ENCODE data around the gene TSTD1. TPM values are rescaled to one million over a fixed set of nuclear protein-coding genes. Genes with fewer than 3 reads are reported as not detected.
"Not testable (repeated sequence)": the region's sequence is repeated elsewhere in the genome, so short reads cannot be mapped to it uniquely, and the experiment has no call there.

The TSTD1 gene
- total RNA-seq, 1 donor from 2014 or later = 29.3 TPM

- DNase-seq = no peak
These were observed 29.8 kb upstream of the TSTD1 start for GRCh38 chr1:161068306-161069234.

- no peak for DNase-seq
These were observed 27.9 kb upstream of the TSTD1 start for GRCh38 chr1:161066694-161067093.

GRCh38 chr1:161065681-161066080, 26.9 kb upstream of the TSTD1 start:
- not testable (repeated sequence) for DNase-seq

GRCh38 chr1:161063936-161064335, 25.2 kb upstream of the TSTD1 start:
- DNase-seq = not testable (repeated sequence)

GRCh38 chr1:161061419-161061818, 22.7 kb upstream of the TSTD1 start:
- no peak for DNase-seq

- no peak for DNase-seq
These were observed 20.5 kb upstream of the TSTD1 start for GRCh38 chr1:161059293-161059692.

GRCh38 chr1:161054805-161055204, 16.0 kb upstream of the TSTD1 start:
- no peak for DNase-seq

- DNase-seq = no peak
These were observed 15.5 kb upstream of the TSTD1 start for GRCh38 chr1:161054232-161054631.

- no peak for DNase-seq
These were observed 14.1 kb upstream of the TSTD1 start for GRCh38 chr1:161052899-161053298.

- DNase-seq = no peak
These were observed 12.5 kb upstream of the TSTD1 start for GRCh38 chr1:161051219-161051618.

GRCh38 chr1:161048949-161049722, 10.4 kb upstream of the TSTD1 start:
- no peak for DNase-seq

- DNase-seq = no peak
These were observed 9.0 kb upstream of the TSTD1 start for GRCh38 chr1:161047436-161048420.

GRCh38 chr1:161046605-161047228, 8.0 kb upstream of the TSTD1 start:
- peak; percentile 53 for DNase-seq

GRCh38 chr1:161045736-161046604, 7.2 kb upstream of the TSTD1 start, which contains the start of gene USF1:
Gene USF1, minus strand, starts transcription at chr1:161045977. Its CDS starts 2,702 bp downstream, at chr1:161043275.
- peak; percentile 97 for DNase-seq

GRCh38 chr1:161044908-161045735, 6.4 kb upstream of the TSTD1 start:
- DNase-seq = peak; percentile 59

- DNase-seq = no peak
These were observed 5.8 kb upstream of the TSTD1 start for GRCh38 chr1:161044535-161044907.

GRCh38 chr1:161039546-161039945, 782 bp upstream of the TSTD1 start:
- no peak for DNase-seq

GRCh38 chr1:161039154-161039545, 386 bp upstream of the TSTD1 start:
- DNase-seq = no peak

Measured in skin of body (tissue), 2 donors.